GM18870 (cell line): Measurements from ENCODE around the gene DENND1C.

ENCODE experiments used
- ATAC-seq: cut with Tn5 transposase; IDR thresholded peaks from one replicate; pipeline ENCODE4 v1.9.1; 2021; ENCODE audit warnings: moderate library complexity; ENCODE audit not compliant: unreplicated experiment

DENND1C gene

GRCh38 chr19:6480848-6481415, 655 bp downstream of the DENND1C start:
- ATAC-seq, result no peak

DNA sequence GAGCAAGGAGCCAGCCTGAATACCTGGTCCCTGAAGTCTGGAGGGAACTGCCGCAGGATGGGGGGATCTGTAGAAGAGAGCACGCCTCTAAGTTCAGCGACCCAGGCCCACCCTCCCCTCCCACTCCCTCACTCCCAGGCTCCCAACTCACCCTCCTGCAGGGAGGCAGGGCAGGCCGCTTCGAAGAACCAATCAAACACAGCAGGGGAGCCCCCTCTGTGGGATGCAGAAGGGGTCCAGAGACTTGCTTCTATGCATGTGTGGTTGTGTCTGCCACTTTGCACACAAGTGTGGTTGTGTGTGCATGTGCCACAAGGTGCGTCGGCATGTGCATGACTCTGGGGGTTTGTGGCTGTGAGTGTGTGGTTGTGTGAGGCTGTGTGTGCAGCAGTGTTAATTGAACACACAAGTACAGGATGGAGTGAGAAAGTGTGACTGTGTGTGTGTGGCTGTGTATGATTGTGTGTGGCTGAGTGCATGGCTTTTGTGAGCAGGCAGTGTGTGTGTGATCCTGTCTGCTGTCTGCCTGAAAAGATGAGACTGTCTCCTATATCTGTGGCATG, 1.7 kb downstream of the DENND1C start:
- ATAC-seq, result no peak

DNA sequence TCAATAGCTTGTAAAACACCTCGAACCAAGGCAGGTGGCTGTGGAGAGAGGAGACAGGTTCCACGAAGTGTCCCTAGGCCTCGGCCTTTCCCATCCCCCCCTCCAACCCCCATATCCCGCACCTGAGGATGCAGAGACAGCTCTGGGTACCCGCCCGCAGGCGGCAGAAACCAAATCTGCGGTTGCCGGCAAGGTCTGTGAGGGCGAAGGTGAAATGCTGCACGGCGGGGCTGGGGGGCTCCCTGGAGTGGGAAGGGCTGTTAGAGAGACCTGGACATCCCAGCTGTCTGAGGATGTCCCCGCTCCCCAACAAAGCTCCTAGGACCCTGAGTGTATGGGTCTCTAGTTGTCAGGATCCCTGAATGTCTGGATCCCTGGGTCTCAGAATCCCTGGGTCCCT, 2.8 kb downstream of the DENND1C start:
- no peak for ATAC-seq

DNA sequence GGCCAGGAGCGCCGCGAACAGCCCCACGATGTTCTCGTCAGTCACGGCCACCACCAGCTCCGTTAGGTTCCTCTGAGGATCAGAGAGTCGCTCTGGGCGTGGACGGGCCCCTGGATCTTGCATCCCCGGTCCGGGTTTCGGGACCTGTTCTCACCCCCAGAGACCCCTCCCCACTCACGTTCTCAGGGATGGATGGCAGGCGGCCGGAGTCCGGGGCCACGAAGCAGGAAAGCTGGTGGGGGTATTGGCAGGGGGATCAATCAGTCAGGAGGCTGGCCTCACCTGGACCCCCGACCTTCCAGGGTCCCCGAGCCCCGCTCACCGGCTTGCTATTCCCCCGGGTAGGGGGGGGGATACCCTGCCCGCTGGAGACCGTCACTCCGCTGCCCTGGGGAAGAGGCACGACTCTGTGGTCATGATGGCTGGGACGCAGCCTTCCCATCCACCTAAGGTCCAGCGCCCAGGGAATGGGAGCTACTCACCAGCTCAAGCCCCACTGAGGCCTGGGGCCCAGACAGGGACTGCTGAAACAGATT, 4.6 kb downstream of the DENND1C start:
- ATAC-seq, result no peak

DNA sequence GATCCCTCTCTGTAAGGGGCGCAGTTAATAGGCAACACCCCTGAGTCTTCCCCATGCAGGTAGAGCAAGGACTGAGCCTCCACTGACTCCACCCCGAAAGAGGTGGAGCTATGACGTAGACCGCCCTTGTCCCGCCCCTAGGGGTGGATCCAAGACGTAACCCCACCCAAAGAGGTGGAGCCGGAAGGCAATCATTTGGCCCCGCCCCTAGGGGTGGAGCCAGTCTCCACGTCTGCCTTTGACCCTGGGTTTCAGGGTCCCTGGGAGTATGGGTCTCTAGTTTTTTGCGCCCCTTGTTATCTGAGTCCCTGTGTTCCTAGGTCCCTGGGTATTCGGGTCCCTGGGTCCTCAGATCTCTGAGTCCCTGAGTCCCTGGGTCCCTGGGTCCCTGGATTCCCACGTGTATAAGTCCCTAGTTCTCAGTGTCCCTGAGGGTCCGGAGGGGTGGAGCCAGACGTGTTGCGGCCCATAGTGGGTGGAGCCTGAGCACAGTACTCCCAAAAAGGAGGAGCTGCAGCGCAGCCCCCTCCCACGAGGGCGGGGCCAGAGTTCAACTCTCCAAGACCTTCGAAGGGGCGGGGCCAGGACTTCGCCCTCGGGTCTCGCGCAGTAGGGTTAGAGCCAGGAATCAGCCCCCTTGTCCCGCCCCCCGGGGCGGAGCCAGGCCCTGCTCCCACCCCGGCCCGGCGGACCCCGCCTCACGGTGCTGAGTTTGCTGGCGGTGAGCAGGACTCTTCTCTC, 5.3 kb downstream of the DENND1C start:
- ATAC-seq, result no peak

DNA sequence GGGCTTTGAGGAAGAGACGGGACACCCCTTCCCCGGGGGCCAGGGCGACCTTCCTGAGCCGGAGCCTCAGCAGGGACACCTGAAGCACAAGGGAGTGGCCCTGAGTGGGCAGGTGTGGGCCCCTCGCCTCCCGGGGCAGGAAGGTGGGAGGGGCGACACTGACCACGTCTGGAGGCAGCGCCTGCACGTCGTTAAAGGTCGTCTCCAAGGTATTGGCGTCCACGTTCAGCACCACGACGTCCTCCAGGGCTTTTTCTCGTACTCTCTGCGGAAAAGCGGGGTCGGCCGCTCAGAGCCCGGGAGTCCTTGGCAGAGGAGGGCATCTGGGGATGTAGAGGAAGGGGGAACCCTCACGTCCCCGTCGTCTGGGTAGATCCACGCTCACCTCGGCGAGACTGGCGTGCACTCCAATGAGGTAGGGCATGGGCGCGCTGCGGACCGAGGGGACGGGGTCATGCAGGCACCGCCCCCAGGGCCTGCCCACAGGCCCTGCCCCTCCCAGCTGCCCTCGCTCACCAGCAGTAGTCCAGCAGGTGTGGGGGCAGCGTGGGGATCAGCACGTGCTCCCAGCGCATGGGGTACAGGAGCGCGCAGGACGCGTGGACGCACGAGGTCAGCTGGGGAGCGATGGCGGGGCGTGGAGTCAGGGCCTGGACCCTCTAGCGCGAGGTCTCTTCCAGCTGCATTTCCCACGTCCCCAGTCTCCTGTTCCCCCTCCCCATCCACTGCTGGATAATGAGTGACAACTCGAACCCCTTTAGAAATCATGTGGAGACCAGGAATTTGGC, 6.1 kb downstream of the DENND1C start:
- ATAC-seq, result no peak

- no peak for ATAC-seq
Measured at GRCh38 chr19:6473647-6474046, 7.9 kb downstream of the DENND1C start.

DNA sequence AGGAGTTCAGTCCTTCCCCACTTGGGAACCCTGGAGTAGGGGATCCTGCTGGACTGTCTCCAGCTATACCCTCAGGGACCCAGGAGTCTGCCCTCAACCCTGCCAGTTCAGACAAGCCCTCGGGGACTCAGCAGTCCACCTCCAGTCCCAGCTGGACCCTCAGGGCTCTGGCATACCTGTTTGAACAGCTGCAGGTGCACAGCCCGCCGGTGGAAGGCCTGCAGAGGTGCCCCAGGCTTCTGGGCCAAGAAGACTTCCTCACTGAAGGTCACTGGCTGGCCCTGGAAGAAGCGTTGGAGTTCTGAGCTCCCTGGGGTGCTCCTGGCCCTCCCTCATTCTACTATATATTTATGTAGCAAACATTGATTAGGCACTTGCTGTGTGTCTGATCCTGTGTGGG, 8.9 kb downstream of the DENND1C start:
- ATAC-seq, result no peak

- no peak for ATAC-seq
Measured at GRCh38 chr19:6471076-6471475, 10.5 kb downstream of the DENND1C start.

DNA sequence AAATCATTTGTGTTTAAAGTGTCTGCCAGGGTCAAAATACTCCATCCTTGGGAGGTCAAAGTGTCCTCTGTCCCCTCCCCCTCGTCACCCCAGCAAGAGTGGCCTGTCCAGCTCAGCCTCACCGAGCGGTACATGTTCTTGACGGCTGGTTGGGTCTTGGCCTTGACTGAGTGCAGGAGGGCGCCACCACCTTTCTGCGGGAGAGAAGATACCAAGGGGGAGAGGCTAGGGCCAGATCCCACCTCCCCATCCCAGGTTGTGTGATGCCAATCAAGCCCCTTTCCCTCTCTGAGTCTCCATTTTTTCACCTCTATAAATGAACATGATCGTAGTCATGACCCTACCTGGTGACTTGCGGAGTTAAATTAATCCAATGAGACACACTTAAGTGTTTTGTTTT, 11.4 kb downstream of the DENND1C start:
- no peak for ATAC-seq

GRCh38 chr19:6467384-6467783, 14.2 kb downstream of the DENND1C start:
- ATAC-seq, result no peak

DNA sequence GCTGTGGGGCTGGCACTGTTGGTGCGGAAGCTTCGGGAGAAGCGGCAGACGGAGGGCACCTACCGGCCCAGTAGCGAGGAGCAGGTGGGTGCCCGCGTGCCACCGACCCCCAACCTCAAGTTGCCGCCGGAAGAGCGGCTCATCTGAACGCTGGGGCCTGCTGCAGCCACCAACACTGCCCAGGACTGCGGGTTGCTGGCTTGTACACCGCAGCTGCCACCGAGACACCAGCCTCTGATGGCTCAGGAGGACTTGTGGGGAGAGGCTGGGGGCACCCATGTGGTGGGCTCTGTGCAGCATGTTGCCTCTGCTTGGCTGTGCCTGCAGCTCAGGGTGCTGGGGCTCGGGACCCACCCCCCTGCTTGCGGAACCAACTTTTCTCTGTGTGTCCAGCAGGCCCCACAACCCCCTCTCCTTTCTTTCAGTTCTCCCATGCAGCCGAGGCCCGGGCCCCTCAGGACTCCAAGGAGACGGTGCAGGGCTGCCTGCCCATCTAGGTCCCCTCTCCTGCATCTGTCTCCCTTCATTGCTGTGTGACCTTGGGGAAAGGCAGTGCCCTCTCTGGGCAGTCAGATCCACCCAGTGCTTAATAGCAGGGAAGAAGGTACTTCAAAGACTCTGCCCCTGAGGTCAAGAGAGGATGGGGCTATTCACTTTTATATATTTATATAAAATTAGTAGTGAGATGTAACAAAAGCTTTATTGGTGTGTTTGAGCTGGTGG, 14.9 kb downstream of the DENND1C start:
- ATAC-seq, result no peak

DNA sequence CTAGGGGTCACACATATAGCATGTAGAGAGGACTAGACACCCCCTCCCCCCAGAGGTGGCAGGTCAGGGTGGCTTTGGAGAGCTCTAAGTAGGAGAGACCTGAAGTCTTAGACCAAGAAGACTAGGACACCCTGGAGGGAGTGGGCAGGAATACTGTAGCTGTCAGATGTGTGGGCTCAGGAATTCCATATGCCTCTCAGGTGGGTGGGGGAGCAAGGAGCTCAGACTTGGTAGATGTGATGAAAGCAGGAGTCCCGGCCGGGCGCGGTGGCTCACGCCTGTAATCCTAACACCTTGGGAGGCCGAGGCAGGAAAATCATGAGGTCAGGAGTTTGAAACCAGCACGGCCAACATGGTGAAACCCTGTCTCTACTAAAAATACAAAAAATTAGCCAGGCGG, 15.9 kb downstream of the DENND1C start:
- no peak for ATAC-seq

GRCh38 chr19:6465006-6465405, 16.6 kb downstream of the DENND1C start:
- no peak for ATAC-seq

DNA sequence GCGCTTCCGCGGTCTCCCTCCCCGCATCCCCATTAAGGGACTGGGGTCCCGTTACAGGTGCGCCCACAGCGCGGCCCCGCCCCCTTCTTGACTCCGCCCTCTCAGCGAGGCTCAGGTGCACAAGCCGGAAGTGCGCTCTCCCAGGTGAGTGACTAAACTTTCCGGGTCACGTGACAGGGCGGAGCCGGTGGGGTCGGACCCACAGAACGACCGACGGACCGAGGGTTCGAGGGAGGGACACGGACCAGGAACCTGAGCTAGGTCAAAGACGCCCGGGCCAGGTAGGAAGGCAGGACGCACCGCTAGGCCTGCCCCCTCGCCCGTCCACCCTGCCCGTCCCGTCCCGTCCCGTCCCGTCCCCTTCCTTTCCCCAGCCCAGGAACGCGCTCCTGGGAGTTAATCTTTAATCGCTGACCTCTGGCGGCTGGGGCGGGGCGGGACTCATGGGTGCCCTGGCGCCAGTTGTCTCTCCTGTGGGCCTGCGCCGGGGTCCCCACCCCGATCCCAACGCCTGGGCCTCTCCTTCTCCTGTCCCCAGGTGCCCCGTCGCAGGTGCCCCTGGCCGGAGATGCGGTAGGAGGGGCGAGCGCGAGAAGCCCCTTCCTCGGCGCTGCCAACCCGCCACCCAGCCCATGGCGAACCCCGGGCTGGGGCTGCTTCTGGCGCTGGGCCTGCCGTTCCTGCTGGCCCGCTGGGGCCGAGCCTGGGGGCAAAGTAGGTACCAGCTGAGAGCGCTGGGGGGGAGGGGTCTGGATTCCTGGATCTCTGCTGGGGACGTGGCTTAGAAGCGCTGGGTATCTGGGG, 17.3 kb downstream of the DENND1C start, which contains the start of gene CRB3:
CRB3 (plus strand) TSS at position 202 of the 804 bp plus-strand sequence; CDS start at position 633, 431 bp downstream.
- ATAC-seq, result no peak

GRCh38 chr19:6460099-6460884, 21.3 kb downstream of the DENND1C start:
- ATAC-seq, result peak; percentile 80

DNA sequence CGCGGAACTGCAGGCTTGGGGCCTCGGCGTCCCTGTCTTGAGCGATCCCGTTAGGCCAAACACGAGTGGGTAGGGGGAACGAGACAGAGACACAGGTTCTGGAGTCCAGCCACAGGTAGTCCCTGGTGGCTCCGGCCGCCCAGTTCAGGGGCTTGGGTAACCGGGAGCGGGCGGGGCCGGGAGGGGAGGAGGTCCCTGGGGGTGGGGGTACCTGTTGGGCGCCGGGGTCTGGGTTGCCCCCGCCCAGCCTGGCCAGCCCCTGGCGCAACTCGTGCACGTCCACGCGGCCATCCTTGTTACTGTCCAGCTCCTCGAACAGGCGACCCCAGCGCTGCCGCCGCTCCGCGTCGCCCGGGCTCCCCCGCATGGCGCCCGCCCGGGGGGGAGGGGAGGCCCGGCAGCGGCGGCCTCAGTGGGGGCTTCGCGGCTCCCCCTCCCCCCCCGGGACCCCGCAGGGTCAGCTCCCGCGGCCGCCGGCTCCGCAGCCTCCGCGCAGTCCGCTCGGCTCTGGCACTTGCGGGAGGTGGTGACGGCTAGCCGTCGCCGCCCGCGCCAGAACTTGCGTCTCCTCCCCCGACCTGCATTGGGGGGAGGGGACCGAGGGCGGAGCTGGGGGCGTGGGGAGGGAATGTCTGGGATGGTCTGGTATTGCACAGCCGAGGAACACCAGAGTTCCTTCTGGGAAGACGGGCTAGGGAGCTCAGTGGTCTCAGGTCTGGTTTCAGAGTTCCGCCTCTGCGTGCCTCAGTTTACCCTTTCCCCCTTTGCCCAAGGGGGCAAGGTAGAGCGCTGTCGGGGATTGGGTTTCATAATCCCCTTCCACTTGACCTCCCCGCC, 22.1 kb downstream of the DENND1C start, which contains the start of gene SLC25A23:
SLC25A23 (minus strand) TSS at position 531 of the 837 bp plus-strand sequence; CDS start at position 367, 164 bp downstream.
- ATAC-seq, result no peak

GRCh38 chr19:6458695-6459261, 22.8 kb downstream of the DENND1C start:
- no peak for ATAC-seq
